GM19099 (cell line): Measurements from ENCODE around the gene RELA.
A peak's percentile ranks its signal among the peaks of the same experiment; 100 is the strongest.

ENCODE experiments used
- POLR2A ChIP-seq: IDR thresholded peaks from 3 replicates; pipeline ENCODE4 v1.6.1; 2011; ENCODE audit warnings: low read depth; ENCODE audit not compliant: insufficient read length; ENCODE audit errors: extremely low read depth

Gene RELA

DNA sequence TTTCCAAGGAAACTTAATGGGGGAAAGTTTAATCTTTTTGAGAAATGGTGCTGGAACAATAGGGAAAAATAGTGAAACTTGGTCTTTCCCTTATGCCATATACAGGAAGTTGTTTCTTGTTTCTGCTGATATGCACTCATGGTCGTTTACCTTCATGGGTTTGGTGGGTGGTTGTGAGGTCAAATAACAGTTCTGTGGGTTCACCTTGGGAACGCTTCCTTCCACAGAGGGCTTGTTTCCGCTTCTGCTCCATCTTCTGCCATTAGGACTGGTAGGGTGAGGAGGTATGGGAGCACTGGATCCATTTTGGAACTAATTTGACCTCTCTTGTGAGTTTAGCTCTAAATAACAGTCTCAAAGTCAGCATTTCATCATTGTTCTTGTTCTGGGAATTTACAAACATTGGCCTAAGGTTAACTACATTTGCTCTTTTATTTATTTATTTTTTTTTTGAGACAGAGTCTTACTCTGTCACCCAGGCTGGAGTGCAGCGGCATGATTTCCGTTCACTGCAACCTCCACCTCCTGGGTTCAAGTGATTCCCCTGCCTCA is 17.6 kb upstream of the RELA start:
- no peak for TF ChIP-seq POLR2A

DNA sequence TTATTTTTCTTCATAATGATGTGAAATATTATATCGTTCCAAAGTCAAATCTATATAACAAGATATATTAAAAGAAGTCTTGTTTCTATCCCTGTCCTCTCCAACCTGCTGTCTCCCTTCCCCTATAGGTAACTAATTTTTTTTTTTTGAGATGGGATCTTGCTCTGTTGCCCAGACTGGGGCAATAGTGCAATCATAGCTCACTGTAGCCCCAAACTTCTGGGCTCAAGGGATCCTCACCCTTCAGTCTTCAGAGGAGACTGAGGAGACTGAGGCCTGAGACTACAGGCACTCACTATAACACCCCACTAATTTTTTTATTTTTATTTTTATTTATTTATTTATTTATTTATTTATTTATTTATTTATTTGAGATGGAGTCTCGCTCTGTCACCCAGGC is 10.3 kb upstream of the RELA start:
- TF ChIP-seq POLR2A = no peak

DNA sequence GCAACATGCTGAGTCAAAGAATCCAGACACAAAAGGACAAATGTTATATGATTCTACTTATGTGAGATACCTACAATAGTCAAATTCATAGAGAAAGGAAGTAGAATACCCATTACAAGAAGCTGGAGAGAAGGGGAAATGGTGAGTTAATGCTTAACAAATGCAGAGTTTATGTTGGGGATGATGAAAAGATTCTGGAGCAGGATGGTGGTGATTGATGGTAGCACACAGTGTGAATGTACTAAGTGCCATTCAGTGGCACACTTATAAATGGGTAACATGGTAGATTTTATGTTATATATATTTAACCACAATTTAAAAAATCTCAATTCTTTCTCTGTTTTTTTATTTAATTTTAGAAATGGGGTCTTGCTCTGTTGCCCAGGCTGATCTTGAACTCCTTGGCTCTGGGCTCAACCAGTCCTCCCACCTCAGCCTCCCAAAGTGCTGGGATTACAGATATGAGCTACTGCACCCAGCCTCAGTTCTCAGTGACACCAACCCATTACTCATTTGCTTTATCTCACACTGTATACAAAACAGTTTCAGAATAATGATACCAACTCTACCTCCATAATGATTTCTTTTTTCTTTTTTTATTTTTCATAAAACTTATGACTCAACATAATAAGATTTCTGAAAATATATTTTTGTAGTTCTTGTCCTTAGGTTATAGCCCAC is 9.6 kb upstream of the RELA start:
- no peak for TF ChIP-seq POLR2A

DNA sequence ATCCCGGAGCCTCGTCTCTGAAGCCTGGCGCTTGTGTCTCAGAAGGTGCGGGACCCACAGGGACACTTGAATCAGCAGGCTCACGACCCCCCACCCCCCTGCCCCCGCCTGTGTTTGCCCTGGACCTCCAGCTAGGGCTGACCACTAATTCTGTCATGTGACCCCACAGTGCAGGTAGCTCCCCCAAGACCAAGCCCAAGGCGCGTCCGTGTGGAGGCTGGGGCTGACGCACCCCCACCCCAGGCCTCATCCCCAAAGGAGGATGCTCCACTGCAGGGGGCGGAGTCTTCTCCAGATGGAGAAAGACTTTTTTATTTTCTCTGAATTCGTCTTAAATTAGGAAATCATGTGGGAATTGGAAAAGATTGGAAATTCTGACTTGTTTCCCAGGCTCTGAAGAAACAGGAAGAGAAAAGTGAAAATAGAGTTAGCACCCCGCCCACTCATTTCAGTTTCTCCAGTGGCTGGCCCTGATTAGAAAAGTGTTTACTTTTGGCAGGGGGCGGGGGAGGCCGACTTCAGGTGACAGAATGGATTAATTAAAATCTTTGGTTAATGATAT is 1.0 kb upstream of the RELA start:
- TF ChIP-seq POLR2A = peak; percentile 29

DNA sequence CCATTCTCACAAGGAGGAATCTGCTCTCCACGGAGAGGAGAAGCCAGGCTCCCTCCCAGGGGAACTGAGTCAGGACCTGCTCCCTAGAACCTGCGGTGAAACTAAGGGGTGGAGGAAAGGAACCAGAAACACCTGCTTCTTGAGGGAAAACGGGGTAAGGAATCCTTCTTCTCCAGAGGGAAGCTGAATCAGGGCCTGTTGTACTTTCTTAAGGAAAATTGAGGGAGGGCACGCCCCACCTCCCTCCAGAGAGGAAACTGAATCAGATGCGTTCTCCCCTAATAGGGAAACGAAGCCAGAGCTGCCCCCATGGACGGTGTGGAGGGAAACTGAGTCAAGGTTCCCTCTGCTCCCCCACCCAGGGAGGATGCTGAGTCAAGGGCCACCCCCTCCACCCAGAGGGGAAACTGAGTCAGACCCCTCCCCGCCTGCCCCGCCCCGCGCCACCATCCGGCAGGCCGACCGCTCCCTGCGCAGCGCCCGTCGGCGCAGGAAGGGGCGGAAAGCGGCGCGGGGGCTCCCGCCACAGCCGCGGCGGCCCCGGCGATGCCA is 393 bp downstream of the RELA start:
- no peak for TF ChIP-seq POLR2A

DNA sequence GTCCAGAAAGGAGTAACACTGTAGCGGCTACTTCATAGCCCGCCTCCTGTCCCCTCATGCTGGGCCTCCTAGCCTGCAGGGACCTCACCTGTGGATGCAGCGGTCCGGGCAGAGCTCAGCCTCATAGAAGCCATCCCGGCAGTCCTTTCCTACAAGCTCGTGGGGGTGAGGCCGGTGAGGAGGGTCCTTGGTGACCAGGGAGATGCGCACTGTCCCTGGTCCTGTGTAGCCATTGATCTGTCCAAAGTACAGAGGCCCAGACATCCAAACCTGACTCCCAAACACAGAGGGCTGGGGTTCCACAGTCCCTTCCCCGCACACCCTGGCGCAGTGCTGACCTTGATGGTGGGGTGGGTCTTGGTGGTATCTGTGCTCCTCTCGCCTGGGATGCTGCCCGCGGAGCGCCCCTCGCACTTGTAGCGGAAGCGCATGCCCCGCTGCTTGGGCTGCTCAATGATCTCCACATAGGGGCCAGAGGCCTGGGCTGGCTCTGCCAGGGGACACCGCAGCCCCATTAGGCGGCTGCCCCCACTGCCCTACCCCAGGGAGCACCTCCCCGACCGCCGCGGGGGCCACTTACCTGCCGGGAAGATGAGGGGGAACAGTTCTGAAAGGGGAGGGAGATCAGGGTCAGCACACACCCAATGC is 993 bp downstream of the RELA start:
- no peak for TF ChIP-seq POLR2A

DNA sequence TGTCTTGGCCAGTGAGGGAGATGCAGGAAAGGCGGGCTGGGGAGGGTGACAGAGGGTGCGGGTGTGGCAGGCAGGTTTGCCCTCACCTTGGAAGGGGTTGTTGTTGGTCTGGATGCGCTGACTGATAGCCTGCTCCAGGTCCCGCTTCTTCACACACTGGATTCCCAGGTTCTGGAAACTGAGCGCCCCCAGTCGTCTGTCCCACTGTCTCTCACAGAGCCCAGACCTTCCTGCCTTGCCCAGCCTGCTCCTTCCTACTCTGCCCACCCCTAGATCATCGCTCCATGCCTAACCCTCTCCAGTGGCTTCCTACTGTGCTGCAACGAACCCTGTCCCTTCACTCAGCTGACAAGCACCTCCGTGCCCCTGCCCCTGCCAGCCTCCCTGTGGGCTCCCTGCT is 2.7 kb downstream of the RELA start:
- no peak for TF ChIP-seq POLR2A

DNA sequence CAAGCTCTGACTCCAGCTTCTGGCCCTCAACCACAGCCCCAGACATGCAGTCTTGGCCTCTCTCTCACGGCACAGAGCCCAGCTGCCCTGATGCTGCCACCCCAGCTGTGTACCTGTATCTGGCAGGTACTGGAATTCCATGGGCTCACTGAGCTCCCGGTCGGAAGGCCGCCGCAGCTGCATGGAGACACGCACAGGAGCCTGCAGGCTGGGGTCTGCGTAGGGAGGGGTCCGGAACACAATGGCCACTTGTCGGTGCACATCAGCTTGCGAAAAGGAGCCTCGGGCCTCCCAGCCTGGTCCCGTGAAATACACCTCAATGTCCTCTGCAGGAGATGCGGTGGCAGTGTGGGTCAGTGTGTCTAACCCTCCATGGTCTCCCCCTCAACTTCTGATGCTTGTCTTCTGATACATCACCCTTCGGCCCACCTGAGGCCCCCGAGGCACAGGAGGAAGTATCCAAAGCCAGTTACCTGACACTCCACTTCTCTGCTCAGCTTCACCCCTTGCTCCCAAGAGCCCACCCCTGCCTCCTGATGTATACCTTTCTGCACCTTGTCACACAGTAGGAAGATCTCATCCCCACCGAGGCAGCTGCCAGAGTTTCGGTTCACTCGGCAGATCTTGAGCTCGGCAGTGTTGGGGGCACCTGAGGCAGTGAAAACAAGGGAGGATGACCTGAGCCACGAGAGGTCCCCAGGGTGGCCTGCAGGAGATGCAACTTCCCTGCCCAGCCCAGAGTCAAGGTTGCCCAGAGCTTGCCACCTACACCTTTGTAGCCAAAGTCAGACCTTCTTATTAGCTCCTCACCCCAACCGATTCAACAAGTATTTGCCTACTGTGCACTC is 4.3 kb downstream of the RELA start:
- TF ChIP-seq POLR2A = no peak

DNA sequence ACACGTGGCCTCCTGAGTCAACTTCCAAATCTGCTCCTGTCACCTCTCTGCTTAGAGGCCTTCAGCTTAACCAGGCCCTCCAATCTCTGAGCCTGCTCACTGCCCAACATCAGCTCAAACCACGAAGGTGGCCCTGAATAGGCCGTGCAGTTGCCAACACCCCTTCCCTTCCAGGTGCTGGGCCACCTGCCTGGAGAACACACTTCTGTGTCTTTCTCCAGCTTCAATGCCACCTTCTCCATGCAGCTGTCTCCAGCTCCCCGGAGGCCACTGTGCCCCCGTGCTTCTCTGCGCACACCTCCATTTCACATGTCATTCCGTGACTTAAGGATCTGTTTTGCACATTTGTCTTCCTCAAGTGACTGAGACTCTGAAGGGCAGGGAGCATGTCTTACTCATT is 5.3 kb downstream of the RELA start:
- TF ChIP-seq POLR2A = no peak

DNA sequence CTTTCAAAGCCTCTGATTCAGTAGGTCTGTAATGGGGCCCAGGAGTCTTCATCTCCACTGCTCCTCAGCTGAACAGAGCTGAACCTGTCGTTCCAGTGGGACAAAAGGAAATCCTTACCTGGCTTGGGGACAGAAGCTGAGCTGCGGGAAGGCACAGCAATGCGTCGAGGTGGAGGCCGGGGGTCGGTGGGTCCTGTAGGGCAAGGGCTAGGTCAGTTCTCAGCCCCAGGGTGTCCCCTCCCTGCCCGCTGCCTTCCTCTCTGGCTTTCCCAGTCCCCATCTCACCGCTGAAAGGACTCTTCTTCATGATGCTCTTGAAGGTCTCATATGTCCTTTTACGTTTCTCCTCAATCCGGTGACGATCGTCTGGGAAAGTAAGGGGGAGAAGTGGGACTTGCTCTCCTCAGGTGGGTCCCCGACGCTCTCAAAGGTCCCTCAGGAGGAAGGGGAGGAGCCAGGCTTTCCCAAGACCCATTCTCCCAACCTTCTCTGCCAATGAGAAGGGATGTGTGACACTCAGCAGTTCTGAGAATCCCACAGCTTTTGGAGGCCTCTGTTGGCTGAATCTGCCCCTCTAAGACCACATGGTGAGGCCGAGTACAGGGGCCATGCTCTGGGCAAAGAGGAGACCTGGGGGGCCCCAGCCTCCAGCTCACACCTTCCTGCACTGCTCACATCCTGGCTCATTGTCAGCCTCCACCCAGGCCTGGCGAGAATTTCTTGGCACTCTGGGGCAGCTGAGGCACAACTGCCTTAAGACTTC is 7.0 kb downstream of the RELA start:
- no peak for TF ChIP-seq POLR2A

DNA sequence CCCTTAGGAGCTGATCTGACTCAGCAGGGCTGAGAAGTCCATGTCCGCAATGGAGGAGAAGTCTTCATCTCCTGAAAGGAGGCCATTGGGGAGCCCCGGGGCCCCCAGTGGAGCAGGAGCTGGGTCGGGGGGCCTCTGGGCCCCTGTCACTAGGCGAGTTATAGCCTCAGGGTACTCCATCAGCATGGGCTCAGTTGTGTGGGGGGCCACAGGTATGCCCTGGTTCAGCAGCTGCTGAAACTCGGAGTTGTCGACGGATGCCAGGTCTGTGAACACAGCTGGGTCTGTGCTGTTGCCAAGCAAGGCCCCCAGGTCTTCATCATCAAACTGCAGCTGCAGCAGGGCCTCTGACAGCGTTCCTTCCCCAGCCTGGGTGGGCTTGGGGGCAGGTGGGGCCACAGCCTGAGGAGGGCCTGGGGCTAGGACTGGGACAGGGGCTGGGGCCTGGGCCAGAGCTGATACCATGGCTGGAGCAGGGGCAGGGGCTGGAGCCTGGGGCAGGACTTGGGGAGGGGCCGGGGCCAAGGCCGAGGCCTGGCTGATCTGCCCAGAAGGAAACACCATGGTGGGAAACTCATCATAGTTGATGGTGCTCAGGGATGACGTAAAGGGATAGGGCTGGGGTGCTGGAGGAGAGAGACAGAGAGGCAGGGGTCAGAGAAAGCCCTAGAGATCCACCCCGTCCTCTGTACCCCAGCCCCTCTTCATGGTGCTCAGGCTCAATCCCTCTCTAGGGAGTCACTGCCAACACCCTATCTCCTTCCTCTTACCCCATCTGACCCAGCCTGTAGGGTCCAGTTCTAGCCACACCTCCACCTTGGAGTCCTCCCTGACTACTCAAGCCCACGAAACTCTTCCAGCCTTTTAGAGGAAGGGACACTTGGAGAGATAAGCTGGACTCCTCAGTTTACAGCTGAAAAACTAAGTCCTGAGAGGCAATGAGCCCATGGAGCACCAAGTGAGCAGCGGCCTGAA is 8.1 kb downstream of the RELA start:
- no peak for TF ChIP-seq POLR2A

DNA sequence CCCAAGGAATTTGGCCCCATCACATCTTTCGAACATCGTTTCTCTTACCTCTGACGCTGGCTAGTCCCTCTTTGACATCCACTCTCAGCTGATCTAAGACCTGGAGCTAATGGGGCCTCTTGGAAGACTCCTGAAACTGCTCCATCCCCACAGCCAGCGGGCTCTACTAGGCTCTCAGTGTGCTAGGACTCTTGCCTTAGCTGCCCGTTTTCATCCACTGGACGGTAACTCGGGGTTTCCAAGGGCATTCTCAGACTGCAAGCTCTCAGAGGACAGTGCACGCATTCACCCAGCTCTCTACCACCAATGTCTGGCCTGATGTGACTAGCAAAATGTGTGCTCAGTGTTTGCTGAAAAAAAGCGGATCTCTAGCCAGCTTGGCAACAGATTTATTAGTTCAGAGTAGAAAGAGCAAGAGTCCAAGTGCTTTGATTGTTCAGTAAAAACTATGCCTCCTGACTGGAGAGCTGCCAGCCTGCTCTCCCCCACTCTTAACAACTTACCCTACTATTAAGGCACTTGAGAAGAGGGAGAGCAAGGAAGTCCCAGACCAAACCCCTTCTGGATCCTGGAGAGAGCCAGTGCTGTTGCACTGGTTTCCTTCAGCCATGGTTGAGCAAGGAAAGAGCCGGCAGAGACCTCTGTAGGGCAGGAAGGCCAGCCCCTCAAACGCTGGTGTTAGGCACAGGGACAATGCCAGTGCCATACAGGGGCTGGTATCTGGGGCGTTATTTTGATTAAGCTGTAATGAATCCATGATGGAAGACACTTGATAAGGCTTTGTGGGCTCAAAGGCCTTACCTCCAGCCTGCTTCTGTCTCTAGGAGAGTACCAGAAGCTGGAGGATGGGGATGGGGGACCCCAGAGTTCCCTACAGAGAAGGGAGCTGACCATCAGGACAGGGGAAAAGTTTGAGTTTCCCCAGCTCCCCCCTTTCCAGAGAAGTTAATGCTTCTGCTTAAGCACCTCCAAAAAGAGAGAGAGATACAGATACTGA is 9.2 kb downstream of the RELA start:
- TF ChIP-seq POLR2A = no peak

DNA sequence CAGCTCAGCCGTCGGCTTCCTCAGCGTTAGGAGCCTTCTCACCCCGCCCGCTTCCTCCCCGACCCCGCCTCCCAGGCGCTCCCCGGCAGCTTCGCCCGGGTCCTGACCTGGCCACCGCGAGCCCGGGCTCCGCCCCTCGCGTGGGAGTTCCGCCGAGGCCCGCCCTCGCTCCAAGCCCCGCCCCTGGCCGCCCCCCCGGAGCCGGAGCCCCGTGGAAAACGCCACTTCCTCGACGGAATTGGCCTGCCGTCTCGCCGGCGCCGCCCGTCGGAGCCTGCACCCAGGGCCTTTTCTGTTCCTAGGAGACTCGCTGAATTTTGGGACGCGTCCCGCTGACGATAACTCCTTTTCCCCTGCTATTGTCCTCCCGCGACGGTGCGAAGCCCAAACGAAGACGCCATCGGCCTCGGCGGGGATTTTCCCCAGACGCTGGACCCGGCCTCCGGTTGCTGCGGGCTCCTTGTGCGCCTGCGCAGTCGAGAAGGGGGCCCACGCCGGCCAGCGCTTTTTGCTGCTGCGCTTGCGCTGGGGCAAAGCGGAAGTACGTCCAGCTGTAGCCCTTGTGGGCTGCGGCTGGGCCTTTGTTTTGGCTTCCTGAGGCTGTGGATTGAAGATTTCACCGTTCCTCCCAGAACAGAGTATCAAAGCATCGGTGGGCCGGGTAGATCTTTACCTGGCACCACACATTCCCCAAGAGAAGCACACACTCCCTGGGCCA is 10.0 kb downstream of the RELA start:
- TF ChIP-seq POLR2A = peak; percentile 70
